PC-3 (cell line): ENCODE results near the gene ARHGAP5. TPM values are rescaled to one million over a fixed set of nuclear protein-coding genes. Genes with fewer than 3 reads are reported as not detected.

ENCODE experiments used
- ATAC-seq: fragments of 200-7000 bp; cut with Tn5 transposase; 2 replicates; pipeline ENCODE4 v1.9.1; 2020; ENCODE audit warnings: mild to moderate bottlenecking, moderate library complexity
- BruUV-seq: library from RNA; stranded (reverse); fragments of 400-500 nt; replicated peaks from 2 replicates; lab custom pipeline; 2021; lab: Mats Ljungman, UMichigan
- CTCF ChIA-PET: fragments of 300-600 bp; sonication (Branson Sonifier 250); formaldehyde crosslinking; loops from one replicate; lab custom pipeline; 2022; ENCODE audit warnings: antibody characterized with exemption; lab: Charles Lee
- POLR2A ChIA-PET: fragments of 300-600 bp; sonication (Branson Sonifier 250); formaldehyde crosslinking; loops from one replicate; lab custom pipeline; 2022; ENCODE audit warnings: antibody characterized with exemption; ENCODE audit not compliant: unreplicated experiment; lab: Charles Lee
- DNase-seq: peaks from one replicate; pipeline ENCODE4 v3.0.0-alpha.2; 2015
- H2AFZ ChIP-seq: fragments of 300-600 bp; sonication (generic); 2 replicates; pipeline ENCODE4 v1.6.0; 2016; ENCODE audit warnings: antibody characterized with exemption, low read length
- H3F3A ChIP-seq: fragments of 300-600 bp; sonication (generic); one replicate; pipeline ENCODE4 v1.6.0; 2017; ENCODE audit warnings: antibody characterized with exemption, low read length, control low read depth, mild to moderate bottlenecking; ENCODE audit not compliant: unreplicated experiment
- H3K27ac ChIP-seq: fragments of 300-600 bp; sonication (generic); 2 replicates; pipeline ENCODE4 v1.5.1; 2016; ENCODE audit warnings: mild to moderate bottlenecking, low read length
- H3K27me3 ChIP-seq: fragments of 300-600 bp; sonication (generic); 2 replicates; pipeline ENCODE4 v1.6.1; 2016; ENCODE audit warnings: low read length, mixed read lengths
- H3K36me3 ChIP-seq: fragments of 300-600 bp; sonication (generic); 2 replicates; pipeline ENCODE4 v1.6.1; 2016; ENCODE audit warnings: low read depth, mixed run types, low read length, mixed read lengths
- H3K4me1 ChIP-seq: fragments of 300-600 bp; sonication (generic); 2 replicates; pipeline ENCODE4 v1.5.1; 2016; ENCODE audit warnings: low read length; ENCODE audit not compliant: insufficient read depth
- H3K4me2 ChIP-seq: fragments of 300-600 bp; sonication (generic); 2 replicates; pipeline ENCODE4 v1.6.0; 2016; ENCODE audit warnings: low read length
- H3K4me3 ChIP-seq: fragments of 300-600 bp; sonication (generic); 2 replicates; pipeline ENCODE4 v1.5.1; 2016; ENCODE audit warnings: mild to moderate bottlenecking, low read length, mixed read lengths
- H3K79me2 ChIP-seq: fragments of 300-600 bp; sonication (generic); 2 replicates; pipeline ENCODE4 v1.6.1; 2017; ENCODE audit warnings: low read length, mixed read lengths
- H3K9ac ChIP-seq: fragments of 300-600 bp; sonication (generic); 2 replicates; pipeline ENCODE4 v1.6.0; 2016; ENCODE audit warnings: mild to moderate bottlenecking, low read length
- H3K9me2 ChIP-seq: fragments of 300-600 bp; sonication (generic); replicated peaks from 2 replicates; pipeline ENCODE4 v1.6.1; 2016; ENCODE audit warnings: mixed run types, low read length, mixed read lengths
- H3K9me3 ChIP-seq: fragments of 300-600 bp; sonication (generic); 2 replicates; pipeline ENCODE4 v1.6.1; 2016; ENCODE audit warnings: low read length, mixed read lengths
- H4K20me1 ChIP-seq: fragments of 300-600 bp; sonication (generic); 2 replicates; pipeline ENCODE4 v1.6.1; 2016; ENCODE audit warnings: low read length, mixed read lengths
- CTCF ChIP-seq: fragments of 300-600 bp; sonication (generic); conservative IDR thresholded peaks from 2 replicates; pipeline ENCODE4 v1.5.1; 2017; ENCODE audit warnings: antibody characterized with exemption, low read depth, mild to moderate bottlenecking, low read length
- EZH2 ChIP-seq: fragments of 300-600 bp; sonication (generic); IDR thresholded peaks from one replicate; pipeline ENCODE4 v1.6.1; 2017; ENCODE audit warnings: antibody characterized with exemption, mild to moderate bottlenecking, low read length; ENCODE audit not compliant: unreplicated experiment
- EZH2phosphoT487 ChIP-seq: fragments of 300-600 bp; sonication (generic); IDR thresholded peaks from 2 replicates; pipeline ENCODE4 v1.6.1; 2018; ENCODE audit warnings: mild to moderate bottlenecking, antibody characterized with exemption, low read length, borderline replicate concordance
- intact Hi-C: fragments of 100-400 bp; cut with micrococcal nuclease; formaldehyde crosslinking; loops from 2 replicates; pipeline ENCODE4 v1.9.0; 2023
- total RNA-seq: library from RNA; depleted of rRNA; stranded (reverse); fragments of >200 nt; gene quantifications from 2 replicates; pipeline ENCODE4 v1.2.3, GENCODE V29; 2014

ARHGAP5 gene
- total RNA-seq, 1 experiment from 2014 or later, result 46.4 TPM

- Histone ChIP-seq H3K79me2 (no peaks in the 10 kb centered on the region), H3K9ac (peak overlapping the region; percentile 71), H3K36me3 (no peaks in the 10 kb centered on the region), H4K20me1 (no peaks in the 10 kb centered on the region), H3K4me2 (peak overlapping the region; percentile 84), H3K27ac (peak overlapping the region; percentile 31), H3K9me3 (no peaks in the 10 kb centered on the region), H3K4me3 (peak overlapping the region; percentile 87), H2AFZ (peak overlapping the region; percentile 98), H3K27me3 (no peaks in the 10 kb centered on the region), H3F3A (no peaks in the 10 kb centered on the region), H3K9me2 (no peaks in the 10 kb centered on the region), H3K4me1 (peaks cover 21% of the 10 kb centered on the region; the same call in 1 of the 2 replicates)
- TF ChIP-seq EZH2phosphoT487 (no peak), CTCF (no peak), EZH2 (no peak)
- intact Hi-C loops, result no loop called here
- no TSS peak for BruUV-seq
- DNase-seq (peak; percentile 95), ATAC-seq (peak; percentile 75)
- CTCF ChIA-PET, result interaction anchor here (0.9 kb wide), 1 partner anchor 43 kb away, joined by 3 read pairs; no protein-coding TSS in a partner anchor
- POLR2A ChIA-PET, result no interaction called here
These were observed 124.2 kb downstream of the ARHGAP5 start for GRCh38 chr14:32201193-32201815.

- Histone ChIP-seq H3K4me1 (peaks cover 21% of the 10 kb centered on the region; the same call in 1 of the 2 replicates), H3K4me2 (peak within 1 kb of the TSS; percentile 84), H4K20me1 (no peaks in the 10 kb centered on the region), H3K9me2 (no peaks in the 10 kb centered on the region), H3F3A (no peaks in the 10 kb centered on the region), H3K79me2 (no peaks in the 10 kb centered on the region), H3K9me3 (no peaks in the 10 kb centered on the region), H2AFZ (peak within 1 kb of the TSS; percentile 98), H3K27ac (peak within 1 kb of the TSS; percentile 31), H3K27me3 (no peaks in the 10 kb centered on the region), H3K4me3 (peak within 1 kb of the TSS; percentile 87), H3K9ac (peak within 1 kb of the TSS; percentile 79), H3K36me3 (no peaks in the 10 kb centered on the region)
- POLR2A ChIA-PET, result no interaction called here
- intact Hi-C loops, result loop anchor here (2.0 kb wide), 3 partner anchors 51 to 271 kb away; no protein-coding TSS in a partner anchor
- TF ChIP-seq CTCF, result no peak
- TF ChIP-seq EZH2phosphoT487, result no peak
- no peak for TF ChIP-seq EZH2
- ATAC-seq, result peak; percentile 2
- BruUV-seq, result TSS peak; percentile 24
- DNase-seq, result no peak
- CTCF ChIA-PET, result interaction anchor here (0.9 kb wide), 1 partner anchor 43 kb away, joined by 3 read pairs; no protein-coding TSS in a partner anchor
These were observed 124.8 kb downstream of the ARHGAP5 start, which contains the start of gene RNU6-7 for GRCh38 chr14:32201816-32202490. RNU6-7 (plus strand) TSS chr14:32202045.
